GM12878 (cell line): ENCODE measurements around the gene ISL2. TPM values are rescaled to one million over a fixed set of nuclear protein-coding genes. Genes with fewer than 3 reads are reported as not detected.

Experiments used
- ATAC-seq: fragments of 200-7000 bp; cut with Tn5 transposase; 3 replicates; pipeline ENCODE4 v1.9.1; 2020; ENCODE audit warnings: mild to moderate bottlenecking, moderate library complexity
- BruUV-seq: library from RNA; stranded (reverse); fragments of 400-500 nt; replicated peaks from 2 replicates; lab custom pipeline; 2021; lab: Mats Ljungman, UMichigan
- CTCF ChIA-PET: fragments of 300-600 bp; sonication (Branson Sonifier 250); formaldehyde crosslinking; extraction: SDS; loops from one replicate; lab custom pipeline; 2021; ENCODE audit warnings: inconsistent platforms; lab: Yijun Ruan, JAX
- POLR2A ChIA-PET: fragments of 350-600 bp; formaldehyde crosslinking; extraction: SDS; loops from one replicate; lab custom pipeline; 2021; ENCODE audit warnings: inconsistent platforms; lab: Charles Lee
- RAD21 ChIA-PET: fragments of 300-600 bp; sonication (Branson Sonifier 250); formaldehyde crosslinking; loops from one replicate; lab custom pipeline; 2023; ENCODE audit warnings: antibody characterized with exemption; ENCODE audit not compliant: unreplicated experiment; lab: Charles Lee
- SMC1A ChIA-PET: fragments of 300-600 bp; sonication (Branson Sonifier 250); formaldehyde crosslinking; loops from one replicate; lab custom pipeline; 2023; ENCODE audit not compliant: unreplicated experiment, uncharacterized antibody; lab: Charles Lee
- DNase-seq: peaks from one replicate; pipeline ENCODE4 v3.0.0-alpha.2; 2011; ENCODE audit warnings: low read depth, low spot score
- FAIRE-seq: peaks from 3 replicates; lab custom pipeline; 2011; peaks lifted over from hg19 to GRCh38; lab: Jason Lieb, UNC
- H2AFZ ChIP-seq: 2 replicates; pipeline ENCODE4 v1.6.0; 2011; ENCODE audit warnings: low read depth, low read length, control low read depth; ENCODE audit not compliant: control insufficient read depth
- H3K27ac ChIP-seq: 2 replicates; pipeline ENCODE4 v1.5.1; 2011; ENCODE audit warnings: control low read depth; ENCODE audit not compliant: control insufficient read depth, insufficient read depth
- H3K27me3 ChIP-seq, 2 experiments: replicated peaks in 1 of 2; 2 replicates each; pipeline versions ENCODE4 v1.6.0 to v1.6.1; 2011; ENCODE audit warnings: low read length in 1 of 2; ENCODE audit not compliant: control insufficient read depth in 2 of 2, insufficient read depth in 2 of 2
- H3K36me3 ChIP-seq, 2 experiments: 2 replicates each; pipeline ENCODE4 v1.5.1; 2011; ENCODE audit warnings: low read length in 1 of 2; ENCODE audit not compliant: control insufficient read depth in 2 of 2, insufficient read depth in 2 of 2
- H3K4me1 ChIP-seq: 2 replicates; pipeline ENCODE4 v1.6.1; 2011; ENCODE audit warnings: mild to moderate bottlenecking, low read length, moderate library complexity, mixed read lengths; ENCODE audit not compliant: control insufficient read depth, insufficient read depth
- H3K4me2 ChIP-seq: 2 replicates; pipeline ENCODE4 v1.6.0; 2011; ENCODE audit warnings: control low read depth; ENCODE audit not compliant: control insufficient read depth, insufficient read depth
- H3K4me3 ChIP-seq: fragments of 200-600 bp; sonication (generic); 2 replicates; pipeline ENCODE4 v1.5.1; 2016
- H3K79me2 ChIP-seq: 2 replicates; pipeline ENCODE4 v1.6.0; 2011; ENCODE audit warnings: low read length; ENCODE audit not compliant: control insufficient read depth, insufficient read depth
- H3K9ac ChIP-seq: 2 replicates; pipeline ENCODE4 v1.8.0; 2011; ENCODE audit warnings: low read length, control low read depth, mixed read lengths; ENCODE audit not compliant: control insufficient read depth, insufficient read depth
- H3K9me3 ChIP-seq: replicated peaks from 3 replicates; pipeline ENCODE4 v1.5.1; 2011; ENCODE audit warnings: mild to moderate bottlenecking, low read length; ENCODE audit not compliant: control insufficient read depth, insufficient read depth
- H4K20me1 ChIP-seq: 2 replicates; pipeline ENCODE4 v1.6.0; 2011; ENCODE audit not compliant: control insufficient read depth, insufficient read depth
- ATF3 ChIP-seq: IDR thresholded peaks from 2 replicates; pipeline ENCODE4 v1.6.1; 2011; ENCODE audit warnings: low read depth, mild to moderate bottlenecking, low read length, moderate library complexity, borderline replicate concordance; ENCODE audit errors: extremely low read depth
- BACH1 ChIP-seq: fragments of 450-650 bp; IDR thresholded peaks from 2 replicates; pipeline ENCODE4 v1.6.1; 2017; ENCODE audit warnings: mild to moderate bottlenecking, borderline replicate concordance
- BCL11A ChIP-seq: IDR thresholded peaks from 2 replicates; pipeline ENCODE4 v1.6.1; 2011; ENCODE audit warnings: low read depth, low read length
- CHD2 ChIP-seq: IDR thresholded peaks from 2 replicates; pipeline ENCODE4 v1.6.1; 2011; ENCODE audit warnings: low read depth, low read length, improper control_type of control experiment, borderline replicate concordance
- CREB1 ChIP-seq: IDR thresholded peaks from 2 replicates; pipeline ENCODE4 v1.6.1; 2012; ENCODE audit warnings: low read depth, mild to moderate bottlenecking, inconsistent platforms
- CREM ChIP-seq: IDR thresholded peaks from 2 replicates; pipeline ENCODE4 v1.6.1; 2014; ENCODE audit warnings: antibody characterized with exemption, low read depth
- ELK1 ChIP-seq: IDR thresholded peaks from 2 replicates; pipeline ENCODE4 v1.6.1; 2012; ENCODE audit warnings: low read depth, low read length, improper control_type of control experiment
- FOXK2 ChIP-seq: fragments of 450-650 bp; IDR thresholded peaks from 2 replicates; pipeline ENCODE4 v1.6.1; 2017; ENCODE audit warnings: mild to moderate bottlenecking, moderate library complexity
- GATAD2B ChIP-seq: fragments of 450-650 bp; conservative IDR thresholded peaks from 2 replicates; pipeline ENCODE4 v1.6.1; 2017; ENCODE audit warnings: low read depth, mild to moderate bottlenecking, moderate library complexity
- IRF4 ChIP-seq: IDR thresholded peaks from 2 replicates; pipeline ENCODE4 v1.6.1; 2011; ENCODE audit warnings: low read depth, low read length
- JUND ChIP-seq: IDR thresholded peaks from 2 replicates; pipeline ENCODE4 v1.6.1; 2012; ENCODE audit warnings: low read depth, mild to moderate bottlenecking, low read length, improper control_type of control experiment, moderate library complexity
- MAX ChIP-seq: IDR thresholded peaks from 2 replicates; pipeline ENCODE4 v1.6.1; 2012; ENCODE audit warnings: low read depth, low read length, improper control_type of control experiment
- MEF2A ChIP-seq: IDR thresholded peaks from 2 replicates; pipeline ENCODE4 v1.6.1; 2011; ENCODE audit warnings: low read depth, mild to moderate bottlenecking, low read length, moderate library complexity; ENCODE audit not compliant: insufficient read depth
- MTA2 ChIP-seq: fragments of 450-650 bp; IDR thresholded peaks from 2 replicates; pipeline ENCODE4 v1.6.1; 2016; ENCODE audit warnings: low read depth, mild to moderate bottlenecking, moderate library complexity
- PBX3 ChIP-seq: IDR thresholded peaks from 2 replicates; pipeline ENCODE4 v1.6.1; 2011; ENCODE audit warnings: mild to moderate bottlenecking, low read depth, low read length, moderate library complexity; ENCODE audit not compliant: insufficient replicate concordance
- RELA ChIP-seq: fragments of 450-650 bp; IDR thresholded peaks from 2 replicates; pipeline ENCODE4 v1.8.0; 2014; ENCODE audit warnings: borderline replicate concordance; ENCODE audit not compliant: partially characterized antibody
- SIN3A ChIP-seq: IDR thresholded peaks from 2 replicates; pipeline ENCODE4 v1.6.1; 2012; ENCODE audit warnings: low read depth, low read length, improper control_type of control experiment
- TBL1XR1 ChIP-seq: IDR thresholded peaks from 2 replicates; pipeline ENCODE4 v1.6.1; 2012; ENCODE audit warnings: low read depth, low read length, improper control_type of control experiment
- YBX1 ChIP-seq: fragments of 450-650 bp; IDR thresholded peaks from 2 replicates; pipeline ENCODE4 v1.6.1; 2016; ENCODE audit warnings: antibody characterized with exemption
- ZZZ3 ChIP-seq: IDR thresholded peaks from 2 replicates; pipeline ENCODE4 v1.6.1; 2011; ENCODE audit warnings: low read depth; ENCODE audit not compliant: control insufficient read depth, insufficient read length
- WGBS: methylation state at CpG from one replicate; pipeline ENCODE4 v1.1.6; 2016; ENCODE audit warnings: low lambda C conversion rate; ENCODE audit not compliant: insufficient replicate concordance, insufficient coverage; ENCODE audit errors: missing lambda C conversion rate; 5-methylcytosine and 5-hydroxymethylcytosine counted together
- in situ Hi-C: fragments of 300-500 bp; cut with MboI; formaldehyde crosslinking; loops from 9 replicates; pipeline ENCODE4 v1.14.3; 2018; ENCODE audit warnings: mixed read lengths
- intact Hi-C: fragments of 100-400 bp; cut with micrococcal nuclease; formaldehyde crosslinking; loops from one replicate; pipeline ENCODE4 v1.14.2; 2022; ENCODE audit not compliant: unreplicated experiment
- polyA plus RNA-seq, 11 experiments: library from polyadenylated mRNA; depleted of rRNA in 4 of 11; unstranded in 6 of 11; stranded (reverse) in 5 of 11; fragments of >200 nt; fragmentation: Nextera tagmentation in 4 of 11; fragmentation: Illumina TruSeq in 1 of 11; extraction: Ambion mirVana in 4 of 11; extraction: Trizol in 1 of 11; gene quantifications; 1 replicate in 1 of 11; 2 replicates in 10 of 11; pipeline versions ENCODE4 v1.2.1 to v1.2.3, GENCODE V29; 2011 to 2016; ENCODE audit warnings: inconsistent platforms in 2 of 11, missing spikeins in 2 of 11, low read depth in 1 of 11
- total RNA-seq, 4 experiments: library from RNA; depleted of rRNA in 3 of 4; stranded (reverse); fragments of >200 nt in 3 of 4; fragmentation: Illumina TruSeq in 1 of 4; extraction: Trizol in 1 of 4; gene quantifications; 2 replicates each; pipeline versions ENCODE4 v1.2.1 to v1.2.3, GENCODE V29; 2013 to 2021

Gene ISL2
- total and polyA plus RNA-seq, 10 of the 15 experiments (the other 5 are each of a cell fraction or from before 2014, with no cell fraction given), result 0.05 to 0.26 (median 0.08) TPM; not detected in 7

GRCh38 chr15:76359152-76359551, 22.6 kb downstream of the ISL2 start:
- WGBS, result 87% methylated on average over 3 of the region's 3 CpGs
- ChIA-PET CTCF (no interaction called here), SMC1A (interaction anchor here (1.0 kb wide), 1 partner anchor 136 kb away, joined by 3 read pairs; no protein-coding TSS in a partner anchor), RAD21 (no interaction called here)
- Histone ChIP-seq H3K36me3 (no peaks in the 10 kb centered on the region), H3K4me2 (no peak overlapping the region), H2AFZ (no peak overlapping the region), H3K4me1 (no peaks in the 10 kb centered on the region), H3K9ac (no peak overlapping the region), H3K79me2 (no peaks in the 10 kb centered on the region), H3K27me3 (no peaks in the 10 kb centered on the region)
- FAIRE-seq, result no peak
- DNase-seq, result no peak
- intact Hi-C loops, result no loop called here
- BruUV-seq, result no TSS peak
- no peak for ATAC-seq
- no peak for TF ChIP-seq RELA
- TF ChIP-seq CREM, result no peak
- no peak for TF ChIP-seq JUND
- no peak for TF ChIP-seq PBX3
- TF ChIP-seq FOXK2, result no peak
- no peak for TF ChIP-seq TBL1XR1
- TF ChIP-seq ELK1, result no peak
- no peak for TF ChIP-seq CREB1
- no peak for TF ChIP-seq MEF2A
- no peak for TF ChIP-seq ATF3
- no peak for TF ChIP-seq YBX1
- TF ChIP-seq BACH1, result no peak
- TF ChIP-seq SIN3A, result no peak
- no peak for TF ChIP-seq CHD2
- no peak for TF ChIP-seq MAX
- no peak for TF ChIP-seq GATAD2B
- TF ChIP-seq MTA2, result no peak
- no peak for TF ChIP-seq ZZZ3
- TF ChIP-seq IRF4, result no peak
- no peak for TF ChIP-seq BCL11A
- TF ChIP-seq, all 136 proteins: peak for 0
- in situ Hi-C loops, result no loop called here
- POLR2A ChIA-PET, result no interaction called here
- no peak overlapping the region for H3K4me3 ChIP-seq
- no peaks in the 10 kb centered on the region for H3K9me3 ChIP-seq
- H3K27ac ChIP-seq, result no peak overlapping the region
- no peaks in the 10 kb centered on the region for H4K20me1 ChIP-seq
